ENCODE results near the gene PANK3. TPM values are rescaled to one million over a fixed set of nuclear protein-coding genes. Genes with fewer than 3 reads are reported as not detected.
A peak's percentile ranks its signal among the peaks of the same experiment; 100 is the strongest.

PANK3 gene
- total RNA-seq, result 53.1 TPM

DNA sequence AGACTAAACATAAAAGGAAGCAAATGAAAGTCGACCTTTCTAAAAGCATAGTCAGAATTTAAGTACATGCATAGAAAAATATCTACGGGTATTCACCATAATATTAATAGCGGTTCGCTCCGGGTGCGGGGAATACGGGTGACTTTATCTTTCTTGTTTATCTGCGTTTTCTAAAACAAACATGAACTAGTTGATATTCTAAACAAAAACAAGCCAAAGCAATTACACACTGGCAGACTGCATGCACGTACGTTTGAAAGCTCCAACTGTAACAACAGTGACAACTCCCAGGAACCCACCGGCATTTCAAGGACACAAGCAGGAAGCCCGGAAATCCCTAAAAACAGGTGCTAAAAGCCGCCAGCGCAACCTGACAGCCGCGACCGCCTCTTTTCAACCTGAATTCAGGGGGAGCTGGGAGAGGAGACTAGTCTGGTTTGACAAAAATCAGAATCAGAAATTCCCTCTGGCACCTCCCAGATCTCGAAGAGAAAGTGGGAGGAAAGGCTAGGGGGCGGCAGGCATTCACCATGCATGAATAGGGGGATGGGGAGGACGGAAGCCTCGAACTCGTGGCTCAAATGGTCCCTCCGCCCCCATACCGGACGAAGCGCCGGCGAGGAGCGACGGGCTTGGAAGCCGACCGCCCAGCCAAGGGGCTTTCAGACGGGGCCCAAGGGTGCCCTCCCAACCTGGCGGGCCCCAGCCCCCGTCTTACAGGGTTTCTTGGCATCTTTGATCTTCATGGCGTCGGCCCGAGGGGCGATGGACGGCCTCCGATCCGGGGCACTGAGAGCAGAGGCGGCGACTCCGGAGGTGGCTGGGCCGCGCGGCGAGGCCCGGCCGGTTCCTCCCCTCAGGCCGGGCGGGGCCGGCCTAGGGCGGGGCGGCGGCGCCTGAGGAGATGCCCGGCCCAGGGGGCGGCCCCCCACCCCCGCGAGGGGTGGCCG, at the start of gene PANK3:
PANK3 (minus strand) TSS at position 831 of the 950 bp plus-strand sequence; CDS start at position 746, 85 bp downstream.
- Histone ChIP-seq H3K4me1 (ENCODE audit: insufficient read depth, low read length) (peaks cover 33% of the 10 kb centered on the region), H3K9me3 (ENCODE audit: low read depth, low read length) (no peaks in the 10 kb centered on the region), H3K4me3 (ENCODE audit: low read length) (peak within 1 kb of the TSS; percentile 96), H3K27me3 (ENCODE audit: insufficient read depth, low read length) (no peaks in the 10 kb centered on the region)

DNA sequence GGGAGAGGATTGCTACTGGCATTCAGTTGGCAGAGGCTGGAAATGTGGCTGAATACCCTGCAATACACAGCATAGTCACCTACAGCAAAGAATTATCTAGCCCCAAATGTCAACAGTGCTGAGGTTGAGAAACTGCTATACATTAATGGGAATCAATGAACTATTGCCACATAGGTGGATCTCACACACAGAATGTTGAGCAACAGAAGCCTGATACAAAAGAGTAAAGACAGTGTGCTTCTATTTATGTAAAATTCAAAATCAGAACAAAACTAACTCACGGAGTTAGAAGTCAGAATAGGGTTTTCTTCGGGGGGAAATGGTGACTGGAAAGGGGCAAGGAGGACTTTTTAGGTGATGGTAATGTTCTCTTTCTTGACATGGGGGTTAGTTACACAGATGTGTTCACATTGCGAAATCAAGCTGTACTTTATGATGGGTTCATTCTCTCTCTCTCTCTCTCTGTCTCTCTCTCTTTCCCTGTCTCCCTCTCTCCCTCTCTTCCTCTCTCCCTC, 45.7 kb upstream of the PANK3 start:
- no peaks in the 10 kb centered on the region for H3K4me1 ChIP-seq (ENCODE audit: insufficient read depth, low read length)
- H3K9me3 ChIP-seq (ENCODE audit: low read depth, low read length), result no peaks in the 10 kb centered on the region
- H3K4me3 ChIP-seq (ENCODE audit: low read length), result no peak overlapping the region
- H3K27me3 ChIP-seq (ENCODE audit: insufficient read depth, low read length), result peaks cover 3% of the 10 kb centered on the region

DNA sequence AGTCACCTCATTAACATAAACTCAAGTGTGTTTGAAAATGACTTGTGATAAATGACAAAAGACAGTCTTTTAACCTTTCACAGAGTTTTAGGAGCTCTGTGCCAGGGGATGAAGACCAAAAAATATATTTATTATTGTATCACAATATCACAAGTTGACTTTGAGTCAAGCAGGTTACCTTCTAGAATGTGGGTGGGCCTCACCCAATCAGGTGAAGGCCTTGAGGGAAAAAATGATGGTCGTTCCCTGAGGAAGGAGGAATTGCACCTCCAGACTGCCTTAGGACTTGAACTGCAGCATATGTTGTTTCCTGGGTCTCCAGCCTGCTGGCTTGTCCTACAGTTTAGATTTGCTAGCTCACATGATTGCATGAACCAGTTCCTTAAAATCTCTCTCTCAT, 41.6 kb upstream of the PANK3 start:
- Histone ChIP-seq H3K9me3 (ENCODE audit: low read depth, low read length) (no peaks in the 10 kb centered on the region), H3K4me3 (ENCODE audit: low read length) (no peak overlapping the region), H3K27me3 (ENCODE audit: insufficient read depth, low read length) (no peaks in the 10 kb centered on the region), H3K4me1 (ENCODE audit: insufficient read depth, low read length) (no peaks in the 10 kb centered on the region)

DNA sequence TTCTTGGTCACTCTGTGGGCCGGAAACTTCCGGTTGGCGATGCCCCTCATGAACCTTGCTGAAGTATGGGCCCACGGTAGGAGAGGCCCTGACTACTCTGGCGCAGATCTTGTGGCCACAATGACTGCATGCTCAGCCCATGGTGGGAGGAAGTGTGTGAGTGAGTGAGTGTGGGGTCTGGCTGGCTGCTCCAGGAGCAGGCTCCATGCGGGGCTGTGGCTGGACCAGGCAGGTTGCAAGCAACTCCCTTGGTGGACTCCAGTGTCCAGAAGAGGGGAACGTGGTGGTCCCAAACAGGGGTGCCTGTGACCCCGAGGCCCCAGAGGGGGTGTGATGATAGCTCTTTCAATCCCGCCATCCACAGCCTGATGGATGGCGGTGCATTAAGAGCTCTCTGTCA, 35.5 kb upstream of the PANK3 start:
- no peaks in the 10 kb centered on the region for H3K4me1 ChIP-seq (ENCODE audit: insufficient read depth, low read length)
- H3K27me3 ChIP-seq (ENCODE audit: insufficient read depth, low read length), result no peaks in the 10 kb centered on the region
- no peaks in the 10 kb centered on the region for H3K9me3 ChIP-seq (ENCODE audit: low read depth, low read length)
- H3K4me3 ChIP-seq (ENCODE audit: low read length), result no peak overlapping the region

DNA sequence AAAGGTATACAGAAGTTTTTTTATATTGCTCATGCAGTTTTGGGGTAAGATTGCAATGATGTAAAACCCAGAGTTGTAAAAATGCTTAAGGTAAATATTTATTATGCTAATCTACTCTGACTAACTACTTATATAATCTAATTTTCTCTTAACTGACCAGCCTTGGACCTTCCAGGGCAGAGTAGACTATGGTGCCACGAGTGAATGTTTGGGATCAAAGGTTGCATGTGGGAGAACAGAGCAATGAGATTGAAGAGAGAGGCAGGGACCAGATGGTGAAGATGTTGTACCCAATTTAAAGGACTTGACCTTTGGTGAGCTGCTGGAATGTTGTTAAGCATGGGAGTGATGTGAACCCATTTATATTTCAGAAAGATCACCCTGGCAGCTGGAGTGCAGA, 34.8 kb upstream of the PANK3 start:
- Histone ChIP-seq H3K4me3 (ENCODE audit: low read length) (no peak overlapping the region), H3K27me3 (ENCODE audit: insufficient read depth, low read length) (no peaks in the 10 kb centered on the region), H3K4me1 (ENCODE audit: insufficient read depth, low read length) (no peaks in the 10 kb centered on the region), H3K9me3 (ENCODE audit: low read depth, low read length) (no peaks in the 10 kb centered on the region)

DNA sequence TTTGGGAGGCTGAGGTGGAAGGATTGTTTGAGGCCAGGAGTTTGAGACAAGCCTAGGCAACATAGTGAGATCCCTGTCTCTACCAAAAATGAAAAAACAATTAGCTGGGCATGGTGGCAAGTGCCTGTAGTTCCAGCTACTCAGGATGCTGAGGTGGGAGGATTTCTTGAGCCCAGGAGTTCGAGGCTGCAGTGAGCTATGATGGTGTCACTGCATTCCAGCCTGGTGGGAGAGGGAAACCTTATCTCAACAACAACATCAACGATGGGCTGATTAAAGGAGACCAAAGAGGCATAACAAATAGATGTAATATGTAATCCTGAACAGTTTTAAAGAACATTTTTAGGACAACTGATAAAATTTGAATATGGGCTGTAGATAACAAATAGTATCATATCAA, 34.2 kb upstream of the PANK3 start:
- H3K4me1 ChIP-seq (ENCODE audit: insufficient read depth, low read length), result no peaks in the 10 kb centered on the region
- H3K4me3 ChIP-seq (ENCODE audit: low read length), result no peak overlapping the region
- no peaks in the 10 kb centered on the region for H3K27me3 ChIP-seq (ENCODE audit: insufficient read depth, low read length)
- no peaks in the 10 kb centered on the region for H3K9me3 ChIP-seq (ENCODE audit: low read depth, low read length)

DNA sequence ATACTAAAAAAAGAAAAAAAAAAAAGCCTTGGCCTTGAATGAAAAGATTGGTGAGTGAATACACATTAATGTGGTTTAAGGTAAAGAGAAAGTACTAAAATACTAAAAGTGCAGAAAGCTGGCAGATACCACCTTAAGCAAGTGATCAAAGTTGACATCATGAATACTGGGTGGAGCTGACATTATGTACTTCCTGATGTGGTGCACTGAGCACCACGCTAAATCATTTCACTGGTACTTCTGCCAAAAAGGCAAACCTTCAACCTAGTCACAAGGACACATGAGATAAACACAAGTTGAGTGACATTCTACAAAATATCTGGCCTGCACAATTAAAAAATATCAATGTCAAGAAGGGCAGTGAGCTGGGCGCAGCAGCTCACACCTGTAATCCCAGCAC, 33.8 kb upstream of the PANK3 start:
- no peaks in the 10 kb centered on the region for H3K4me1 ChIP-seq (ENCODE audit: insufficient read depth, low read length)
- H3K9me3 ChIP-seq (ENCODE audit: low read depth, low read length), result no peaks in the 10 kb centered on the region
- no peaks in the 10 kb centered on the region for H3K27me3 ChIP-seq (ENCODE audit: insufficient read depth, low read length)
- H3K4me3 ChIP-seq (ENCODE audit: low read length), result no peak overlapping the region

DNA sequence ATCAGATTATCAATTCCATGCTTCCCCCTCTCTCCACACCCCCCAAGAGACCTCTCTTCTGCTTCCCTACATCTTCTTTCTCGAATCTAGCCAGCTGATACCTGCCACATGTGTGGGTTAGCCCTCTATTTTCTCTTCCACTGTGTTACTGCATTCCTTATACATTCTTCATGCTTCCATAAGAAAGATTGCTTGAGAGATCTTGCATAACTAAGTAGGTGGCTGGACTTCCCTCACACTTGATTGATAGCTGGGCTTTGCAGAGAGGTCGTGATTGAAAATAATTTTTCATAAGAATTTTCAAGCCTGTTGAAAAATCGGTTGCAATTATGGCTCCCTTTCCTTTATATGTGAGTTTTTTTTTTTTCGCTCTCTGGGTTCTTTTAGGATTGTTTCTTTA, 33.0 kb upstream of the PANK3 start:
- Histone ChIP-seq H3K9me3 (ENCODE audit: low read depth, low read length) (no peaks in the 10 kb centered on the region), H3K27me3 (ENCODE audit: insufficient read depth, low read length) (no peaks in the 10 kb centered on the region), H3K4me3 (ENCODE audit: low read length) (no peak overlapping the region), H3K4me1 (ENCODE audit: insufficient read depth, low read length) (no peaks in the 10 kb centered on the region)

DNA sequence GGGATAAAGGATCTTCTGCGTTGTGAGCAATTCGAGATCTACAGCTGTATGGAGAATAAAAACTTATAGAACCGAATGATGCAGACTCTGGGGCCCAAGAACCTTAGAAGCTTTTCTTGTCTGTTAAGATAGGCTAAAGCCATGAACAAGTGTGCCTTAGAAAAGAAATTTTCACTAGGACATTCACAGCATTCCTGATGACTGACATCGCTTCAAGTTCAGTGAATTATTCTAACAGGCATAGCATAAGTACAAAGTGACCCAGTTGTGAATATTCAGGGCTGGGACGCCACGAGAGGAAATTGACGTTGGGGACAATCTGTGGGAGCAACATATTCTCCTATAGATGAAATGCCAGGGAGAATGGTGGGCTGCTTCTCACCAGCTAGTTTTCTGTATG, 32.0 kb upstream of the PANK3 start:
- Histone ChIP-seq H3K4me1 (ENCODE audit: insufficient read depth, low read length) (no peaks in the 10 kb centered on the region), H3K9me3 (ENCODE audit: low read depth, low read length) (no peaks in the 10 kb centered on the region), H3K27me3 (ENCODE audit: insufficient read depth, low read length) (no peaks in the 10 kb centered on the region), H3K4me3 (ENCODE audit: low read length) (no peak overlapping the region)

DNA sequence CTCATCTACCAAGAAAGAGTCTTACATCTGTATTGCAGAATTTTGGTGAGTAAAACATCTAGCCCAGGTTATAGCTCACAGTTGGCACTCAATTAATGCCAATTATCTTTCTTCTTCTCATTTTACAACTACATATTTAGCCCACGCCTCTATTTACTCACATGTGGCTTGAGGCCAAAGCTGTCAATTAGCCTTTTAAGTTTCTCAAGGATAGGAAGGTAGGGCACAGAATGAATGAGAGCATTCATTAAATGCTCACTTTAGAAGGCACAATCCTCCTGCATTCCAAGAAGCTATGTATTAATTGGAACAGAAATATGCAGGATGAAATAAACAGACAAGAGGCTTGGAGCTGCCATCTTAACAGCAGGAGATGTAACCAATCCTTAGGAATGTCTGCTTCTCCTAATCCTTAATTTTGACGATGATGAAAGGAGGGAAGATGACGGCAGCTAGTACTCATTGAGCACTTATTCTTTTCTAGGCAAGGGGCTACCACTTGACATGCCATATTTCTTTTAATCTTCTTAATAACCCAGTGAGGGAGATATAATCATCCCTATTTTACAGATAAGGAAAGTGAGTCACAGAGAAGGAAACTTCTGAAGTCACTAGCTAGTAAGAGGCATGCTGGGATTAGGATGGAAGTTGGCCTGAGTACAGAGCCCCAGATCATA, 30.8 kb upstream of the PANK3 start:
- no peak overlapping the region for H3K4me3 ChIP-seq (ENCODE audit: low read length)
- no peaks in the 10 kb centered on the region for H3K9me3 ChIP-seq (ENCODE audit: low read depth, low read length)
- no peaks in the 10 kb centered on the region for H3K4me1 ChIP-seq (ENCODE audit: insufficient read depth, low read length)
- no peaks in the 10 kb centered on the region for H3K27me3 ChIP-seq (ENCODE audit: insufficient read depth, low read length)

DNA sequence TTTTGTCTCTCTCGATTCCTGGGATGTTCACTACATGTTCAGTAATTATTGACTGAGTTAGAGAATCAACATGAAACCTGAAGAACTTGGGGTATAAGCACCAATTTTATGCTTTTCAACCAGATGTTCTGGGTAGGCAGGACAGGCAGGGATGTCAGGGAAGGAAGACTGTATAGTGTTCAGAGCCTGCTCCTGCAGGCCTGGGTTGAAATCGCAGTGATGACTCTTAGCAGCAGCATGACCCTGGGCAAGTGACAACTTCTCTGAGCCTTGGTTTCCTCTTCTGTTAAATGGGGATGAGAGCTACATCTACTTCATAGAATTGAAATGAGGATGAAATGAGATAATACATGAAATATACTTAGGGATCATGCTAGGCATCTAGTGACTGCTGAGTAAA, 29.7 kb upstream of the PANK3 start:
- Histone ChIP-seq H3K4me1 (ENCODE audit: insufficient read depth, low read length) (no peaks in the 10 kb centered on the region), H3K9me3 (ENCODE audit: low read depth, low read length) (no peaks in the 10 kb centered on the region), H3K27me3 (ENCODE audit: insufficient read depth, low read length) (no peaks in the 10 kb centered on the region), H3K4me3 (ENCODE audit: low read length) (no peak overlapping the region)

DNA sequence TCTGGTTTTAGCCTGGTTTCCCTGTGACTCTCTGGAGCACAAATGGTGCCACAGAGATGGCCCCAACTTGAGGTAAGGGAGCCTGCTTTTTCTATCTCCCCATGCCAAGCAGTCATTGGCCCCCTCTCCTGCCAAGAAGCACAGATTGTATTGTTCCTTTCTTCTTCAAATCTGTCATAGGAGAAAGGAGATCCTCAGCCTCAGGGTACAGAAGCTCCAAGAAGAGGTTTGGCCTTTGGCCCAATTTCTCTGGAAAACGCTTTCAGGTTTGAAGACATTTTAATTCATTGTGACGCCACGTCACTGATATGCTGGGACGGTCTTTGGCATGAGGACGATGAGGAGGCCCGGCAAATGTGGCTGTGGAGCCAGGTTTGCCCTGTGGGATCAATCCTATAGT, 29.2 kb upstream of the PANK3 start:
- no peaks in the 10 kb centered on the region for H3K27me3 ChIP-seq (ENCODE audit: insufficient read depth, low read length)
- no peaks in the 10 kb centered on the region for H3K9me3 ChIP-seq (ENCODE audit: low read depth, low read length)
- H3K4me3 ChIP-seq (ENCODE audit: low read length), result no peak overlapping the region
- no peaks in the 10 kb centered on the region for H3K4me1 ChIP-seq (ENCODE audit: insufficient read depth, low read length)

DNA sequence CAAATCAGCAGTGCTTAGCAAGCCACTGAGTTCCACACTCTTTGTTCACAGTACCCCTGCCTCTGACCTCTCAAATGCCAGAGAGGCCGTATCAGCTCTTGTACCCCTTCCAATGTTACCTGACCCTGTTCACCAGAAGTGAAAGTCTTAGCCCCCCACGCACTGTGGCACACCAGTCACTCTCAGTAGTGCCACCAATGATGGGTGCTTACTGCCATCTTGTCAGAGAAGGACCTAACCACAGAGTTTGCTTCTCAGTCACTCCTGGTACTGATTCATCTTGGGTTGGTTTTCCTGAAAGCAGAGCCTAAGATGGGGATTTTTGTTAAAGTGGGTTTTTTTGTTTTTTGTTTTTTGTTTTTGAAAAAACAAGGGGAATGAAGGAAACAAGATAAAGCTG, 28.8 kb upstream of the PANK3 start:
- H3K9me3 ChIP-seq (ENCODE audit: low read depth, low read length), result no peaks in the 10 kb centered on the region
- no peak overlapping the region for H3K4me3 ChIP-seq (ENCODE audit: low read length)
- no peaks in the 10 kb centered on the region for H3K4me1 ChIP-seq (ENCODE audit: insufficient read depth, low read length)
- no peaks in the 10 kb centered on the region for H3K27me3 ChIP-seq (ENCODE audit: insufficient read depth, low read length)

DNA sequence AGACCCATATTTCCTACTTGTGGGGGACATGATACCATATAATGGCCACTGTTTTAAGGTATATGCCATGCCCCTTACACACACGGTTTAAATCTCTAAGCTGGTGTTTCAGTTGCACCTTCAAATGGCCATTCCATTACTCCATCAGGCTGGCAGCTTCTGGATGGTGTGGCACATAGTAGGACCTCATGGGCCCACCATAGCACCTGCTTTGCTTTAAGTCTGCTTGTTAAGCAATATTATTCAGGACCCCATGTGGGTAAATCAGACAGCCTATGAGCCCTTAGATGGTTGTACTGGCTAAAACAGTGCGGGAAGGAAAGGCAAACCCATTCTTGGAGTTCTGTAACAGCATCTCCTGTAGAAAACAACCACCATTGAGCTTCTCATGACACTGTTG, 27.4 kb upstream of the PANK3 start:
- no peaks in the 10 kb centered on the region for H3K9me3 ChIP-seq (ENCODE audit: low read depth, low read length)
- H3K4me3 ChIP-seq (ENCODE audit: low read length), result no peak overlapping the region
- H3K27me3 ChIP-seq (ENCODE audit: insufficient read depth, low read length), result no peaks in the 10 kb centered on the region
- H3K4me1 ChIP-seq (ENCODE audit: insufficient read depth, low read length), result no peaks in the 10 kb centered on the region

DNA sequence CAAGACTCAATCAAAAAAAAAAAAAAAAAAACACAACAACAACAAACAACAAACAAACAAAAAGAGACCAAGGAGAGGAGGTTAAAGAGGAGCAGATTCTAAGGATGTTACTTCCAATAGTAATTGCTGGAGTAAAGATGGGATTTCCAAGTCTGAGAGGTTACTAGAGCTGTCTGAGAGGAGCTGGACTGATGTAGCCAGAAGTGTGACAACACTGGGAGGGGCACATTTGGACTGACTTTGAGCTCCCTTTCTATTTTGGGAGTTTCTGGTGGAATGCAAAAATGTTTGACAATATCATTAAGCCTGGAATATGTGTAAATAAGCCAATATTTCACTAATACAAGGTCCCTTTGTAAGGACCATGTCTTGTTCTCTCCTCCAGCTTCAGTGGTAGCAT, 25.3 kb upstream of the PANK3 start:
- H3K4me1 ChIP-seq (ENCODE audit: insufficient read depth, low read length), result no peaks in the 10 kb centered on the region
- H3K9me3 ChIP-seq (ENCODE audit: low read depth, low read length), result no peaks in the 10 kb centered on the region
- no peaks in the 10 kb centered on the region for H3K27me3 ChIP-seq (ENCODE audit: insufficient read depth, low read length)
- H3K4me3 ChIP-seq (ENCODE audit: low read length), result no peak overlapping the region

Data from mononuclear cell (primary cell).